ENCODE results near the gene WDR31. TPM values are rescaled to one million over a fixed set of nuclear protein-coding genes. Genes with fewer than 3 reads are reported as not detected.

WDR31 gene
- polyA plus RNA-seq, 4 donors: 0.45 to 2.5 (median 1.6) TPM; not detected in 1

GRCh38 chr9:113316030-113316429 is 24.0 kb downstream of the WDR31 start:
- FAIRE-seq: no peak
- Histone ChIP-seq H3K4me1 (ENCODE audit: control insufficient read depth in 3 of 3, insufficient read depth in 2 of 3, low read depth in 1 of 3, low read length in 2 of 3) (no peaks in the 10 kb centered on the region), H3K36me3 (ENCODE audit: control insufficient read depth in 3 of 3, insufficient read depth in 2 of 3, low read depth in 1 of 3, low read length in 3 of 3) (peaks cover 0 to 11% (median 0%) of the 10 kb centered on the region in 3 donors), H3K9me3 (ENCODE audit: control insufficient read depth in 2 of 2, insufficient read depth in 1 of 2, low read depth in 1 of 2, low read length in 1 of 2) (no peaks in the 10 kb centered on the region), H3K27me3 (ENCODE audit: control insufficient read depth in 3 of 3, insufficient read depth in 3 of 3, low read length in 3 of 3) (no peaks in the 10 kb centered on the region), H3K4me3 (ENCODE audit: low read depth in 1 of 3, low read length in 3 of 3) (no peak overlapping the region), H3K27ac (ENCODE audit: low read depth in 1 of 3, low read length in 2 of 3) (no peak overlapping the region)
- DNase-seq: no peak
- 91 to 93% (median 93%) methylated on average over 4 of the region's 4 CpGs for WGBS, 3 donors

DNA sequence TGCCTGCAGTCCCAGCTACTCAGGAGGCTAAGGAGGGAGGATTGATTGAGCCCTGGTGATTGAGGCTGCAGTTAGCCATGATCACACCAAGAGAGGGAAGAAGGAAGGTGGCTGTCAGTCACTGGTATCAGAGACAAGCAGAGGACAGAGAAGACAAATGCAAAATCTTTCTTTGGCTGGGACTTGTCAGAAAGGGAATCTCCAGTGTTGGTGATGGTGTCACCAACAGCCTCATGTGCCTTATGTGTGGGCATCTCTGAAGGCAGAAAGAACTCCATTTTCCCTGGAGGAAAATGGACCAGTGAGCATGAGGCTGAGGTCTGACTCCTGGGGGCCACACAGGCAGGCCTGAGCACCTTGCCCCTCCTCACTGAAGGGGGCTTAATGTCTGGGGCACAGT is 24.8 kb downstream of the WDR31 start:
- Histone ChIP-seq H3K36me3 (ENCODE audit: control insufficient read depth in 3 of 3, insufficient read depth in 2 of 3, low read depth in 1 of 3, low read length in 3 of 3) (peaks cover 0 to 10% (median 0%) of the 10 kb centered on the region in 3 donors), H3K9me3 (ENCODE audit: control insufficient read depth in 2 of 2, insufficient read depth in 1 of 2, low read depth in 1 of 2, low read length in 1 of 2) (no peaks in the 10 kb centered on the region), H3K27me3 (ENCODE audit: control insufficient read depth in 3 of 3, insufficient read depth in 3 of 3, low read length in 3 of 3) (no peaks in the 10 kb centered on the region), H3K4me3 (ENCODE audit: low read depth in 1 of 3, low read length in 3 of 3) (no peak overlapping the region), H3K27ac (ENCODE audit: low read depth in 1 of 3, low read length in 2 of 3) (no peak overlapping the region), H3K4me1 (ENCODE audit: control insufficient read depth in 3 of 3, insufficient read depth in 2 of 3, low read depth in 1 of 3, low read length in 2 of 3) (no peaks in the 10 kb centered on the region)
- DNase-seq (no peak), FAIRE-seq (no peak)

- H3K4me3 ChIP-seq (ENCODE audit: low read depth in 1 of 3, low read length in 3 of 3): no peak overlapping the region
Measured at GRCh38 chr9:113313261-113313660, 26.8 kb downstream of the WDR31 start.

GRCh38 chr9:113311961-113312360 is 28.1 kb downstream of the WDR31 start:
- no peak for DNase-seq

More at GRCh38 chr9:113313261-113313660, 26.8 kb downstream of the WDR31 start:
- FAIRE-seq (no peak), DNase-seq (no peak)
- Histone ChIP-seq H3K27me3 (ENCODE audit: control insufficient read depth in 3 of 3, insufficient read depth in 3 of 3, low read length in 3 of 3) (no peaks in the 10 kb centered on the region), H3K36me3 (ENCODE audit: control insufficient read depth in 3 of 3, insufficient read depth in 2 of 3, low read depth in 1 of 3, low read length in 3 of 3) (peaks cover 0 to 6% (median 0%) of the 10 kb centered on the region in 3 donors), H3K27ac (ENCODE audit: low read depth in 1 of 3, low read length in 2 of 3) (no peak overlapping the region), H3K9me3 (ENCODE audit: control insufficient read depth in 2 of 2, insufficient read depth in 1 of 2, low read depth in 1 of 2, low read length in 1 of 2) (no peaks in the 10 kb centered on the region), H3K4me1 (ENCODE audit: control insufficient read depth in 3 of 3, insufficient read depth in 2 of 3, low read depth in 1 of 3, low read length in 2 of 3) (no peaks in the 10 kb centered on the region)
- WGBS, 3 donors: 71 to 85% (median 79%) methylated on average over 5 of the region's 5 CpGs

DNA sequence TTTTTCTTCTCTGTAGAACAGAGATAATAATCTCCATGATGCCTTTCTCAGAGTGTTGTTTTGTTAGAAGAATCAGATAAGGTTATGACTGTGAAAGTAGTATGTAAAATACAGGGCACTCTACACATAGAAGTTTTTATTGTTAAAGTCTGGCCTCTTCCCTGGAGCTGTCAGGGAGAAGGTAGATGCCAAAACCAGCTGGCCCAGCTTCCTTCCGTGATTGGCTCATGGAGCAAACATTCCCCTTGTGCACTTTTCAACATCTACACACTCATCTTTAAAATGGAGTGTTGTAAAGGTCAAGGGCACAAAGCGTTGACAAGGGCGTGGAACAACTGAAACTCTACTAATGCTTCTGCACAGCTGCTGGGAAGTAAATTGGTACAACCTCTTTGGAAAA is 29.5 kb downstream of the WDR31 start:
- WGBS, 3 donors: 40 to 49% (median 45%) methylated on average over 3 of the region's 3 CpGs
- H3K36me3 ChIP-seq (ENCODE audit: control insufficient read depth in 3 of 3, insufficient read depth in 2 of 3, low read depth in 1 of 3, low read length in 3 of 3): no peaks in the 10 kb centered on the region
- no peaks in the 10 kb centered on the region for H3K27me3 ChIP-seq (ENCODE audit: control insufficient read depth in 3 of 3, insufficient read depth in 3 of 3, low read length in 3 of 3)
- FAIRE-seq: no peak
- no peak for DNase-seq
- no peaks in the 10 kb centered on the region for H3K4me1 ChIP-seq (ENCODE audit: control insufficient read depth in 3 of 3, insufficient read depth in 2 of 3, low read depth in 1 of 3, low read length in 2 of 3)
- no peaks in the 10 kb centered on the region for H3K9me3 ChIP-seq (ENCODE audit: control insufficient read depth in 2 of 2, insufficient read depth in 1 of 2, low read depth in 1 of 2, low read length in 1 of 2)
- no peak overlapping the region for H3K27ac ChIP-seq (ENCODE audit: low read depth in 1 of 3, low read length in 2 of 3)
- no peak overlapping the region for H3K4me3 ChIP-seq (ENCODE audit: low read depth in 1 of 3, low read length in 3 of 3)

More at GRCh38 chr9:113311961-113312360, 28.1 kb downstream of the WDR31 start:
- no peak overlapping the region for H3K4me3 ChIP-seq (ENCODE audit: low read depth in 1 of 3, low read length in 3 of 3)
- WGBS, 3 donors: 80 to 90% (median 90%) methylated on average over 3 of the region's 3 CpGs
- H3K27me3 ChIP-seq (ENCODE audit: control insufficient read depth in 3 of 3, insufficient read depth in 3 of 3, low read length in 3 of 3): no peaks in the 10 kb centered on the region
- no peak overlapping the region for H3K27ac ChIP-seq (ENCODE audit: low read depth in 1 of 3, low read length in 2 of 3)
- H3K4me1 ChIP-seq (ENCODE audit: control insufficient read depth in 3 of 3, insufficient read depth in 2 of 3, low read depth in 1 of 3, low read length in 2 of 3): no peaks in the 10 kb centered on the region
- peaks cover 0 to under 1% (median 0%) of the 10 kb centered on the region in 3 donors for H3K36me3 ChIP-seq (ENCODE audit: control insufficient read depth in 3 of 3, insufficient read depth in 2 of 3, low read depth in 1 of 3, low read length in 3 of 3)
- FAIRE-seq: no peak
- H3K9me3 ChIP-seq (ENCODE audit: control insufficient read depth in 2 of 2, insufficient read depth in 1 of 2, low read depth in 1 of 2, low read length in 1 of 2): no peaks in the 10 kb centered on the region

DNA sequence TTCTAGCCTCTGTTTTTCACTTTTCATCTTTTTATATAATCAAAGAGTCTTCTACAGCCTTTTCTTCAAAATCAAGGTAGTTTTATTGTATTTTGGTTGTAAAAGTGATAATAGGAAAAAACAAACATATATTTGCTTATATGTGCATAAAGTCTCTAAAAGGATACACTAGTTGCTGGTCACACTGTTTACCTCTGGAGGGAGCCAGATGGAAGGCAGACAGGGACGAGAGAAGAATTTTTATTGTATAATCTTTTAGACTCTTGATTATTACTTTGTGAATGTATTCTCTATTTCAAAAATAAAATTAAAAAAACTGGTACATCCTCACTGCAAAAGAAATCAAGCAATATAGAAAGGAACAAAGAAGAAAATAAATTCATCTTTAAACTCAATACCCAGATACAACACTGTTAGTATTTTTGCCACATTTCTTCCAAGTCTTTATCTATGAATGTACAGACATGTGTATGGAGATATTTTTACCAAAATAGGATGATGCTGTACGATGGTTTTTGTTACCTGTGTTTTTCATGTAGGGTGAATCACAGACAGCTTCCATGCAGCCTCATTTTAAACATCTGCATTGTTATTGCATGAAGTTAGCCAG is 30.8 kb downstream of the WDR31 start:
- no peaks in the 10 kb centered on the region for H3K36me3 ChIP-seq (ENCODE audit: control insufficient read depth in 3 of 3, insufficient read depth in 2 of 3, low read depth in 1 of 3, low read length in 3 of 3)
- 3 to 10% (median 8%) methylated on average over 2 of the region's 2 CpGs for WGBS, 3 donors

DNA sequence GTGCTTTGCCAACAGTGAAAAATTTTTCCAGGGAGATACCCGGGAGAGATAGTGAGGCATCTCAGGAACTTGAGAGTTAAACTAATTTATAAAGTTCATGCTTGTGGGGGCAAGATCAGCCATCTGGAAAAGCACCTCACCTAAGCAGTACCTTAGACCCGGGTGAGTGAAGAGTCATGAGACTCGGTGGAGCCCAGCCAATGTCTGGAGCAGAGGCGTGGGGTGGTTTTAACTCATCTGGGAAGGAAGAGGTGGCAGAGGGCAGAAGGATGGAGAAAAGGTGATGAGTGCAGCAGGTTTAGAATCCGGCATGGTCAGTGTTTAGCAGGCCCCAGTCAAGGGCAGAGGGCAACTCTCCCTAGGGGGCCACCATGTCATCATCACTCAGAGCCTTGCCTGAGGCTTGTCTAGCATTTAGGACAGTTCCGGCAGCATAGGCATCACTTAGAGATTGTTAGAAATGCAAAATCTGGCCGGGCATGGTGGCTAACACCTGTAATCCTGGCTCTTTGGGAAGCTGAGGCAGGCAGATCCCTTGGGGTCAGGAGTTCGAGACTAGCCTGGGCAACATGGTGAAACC is 32.6 kb downstream of the WDR31 start:
- H3K4me1 ChIP-seq (ENCODE audit: control insufficient read depth in 3 of 3, insufficient read depth in 2 of 3, low read depth in 1 of 3, low read length in 2 of 3): peaks cover 0 to 3% (median 0%) of the 10 kb centered on the region in 3 donors
- H3K27ac ChIP-seq (ENCODE audit: low read depth in 1 of 3, low read length in 2 of 3): no peak overlapping the region
- H3K9me3 ChIP-seq (ENCODE audit: control insufficient read depth in 2 of 2, insufficient read depth in 1 of 2, low read depth in 1 of 2, low read length in 1 of 2): no peaks in the 10 kb centered on the region
- FAIRE-seq: no peak
- DNase-seq: no peak
- WGBS, 3 donors: 66 to 70% (median 67%) methylated on average over 8 of the region's 8 CpGs
- H3K4me3 ChIP-seq (ENCODE audit: low read depth in 1 of 3, low read length in 3 of 3): no peak overlapping the region
- H3K27me3 ChIP-seq (ENCODE audit: control insufficient read depth in 3 of 3, insufficient read depth in 3 of 3, low read length in 3 of 3): no peaks in the 10 kb centered on the region
- H3K36me3 ChIP-seq (ENCODE audit: control insufficient read depth in 3 of 3, insufficient read depth in 2 of 3, low read depth in 1 of 3, low read length in 3 of 3): no peaks in the 10 kb centered on the region

More for the DNA sequence above, 30.8 kb downstream of the WDR31 start:
- H3K27me3 ChIP-seq (ENCODE audit: control insufficient read depth in 3 of 3, insufficient read depth in 3 of 3, low read length in 3 of 3): no peaks in the 10 kb centered on the region
- H3K4me1 ChIP-seq (ENCODE audit: control insufficient read depth in 3 of 3, insufficient read depth in 2 of 3, low read depth in 1 of 3, low read length in 2 of 3): no peaks in the 10 kb centered on the region
- no peak overlapping the region for H3K27ac ChIP-seq (ENCODE audit: low read depth in 1 of 3, low read length in 2 of 3)
- peak; percentile 23 for FAIRE-seq
- DNase-seq: peak; percentile 64 to 71
- H3K4me3 ChIP-seq (ENCODE audit: low read depth in 1 of 3, low read length in 3 of 3): no peak overlapping the region
- H3K9me3 ChIP-seq (ENCODE audit: control insufficient read depth in 2 of 2, insufficient read depth in 1 of 2, low read depth in 1 of 2, low read length in 1 of 2): no peaks in the 10 kb centered on the region

DNA sequence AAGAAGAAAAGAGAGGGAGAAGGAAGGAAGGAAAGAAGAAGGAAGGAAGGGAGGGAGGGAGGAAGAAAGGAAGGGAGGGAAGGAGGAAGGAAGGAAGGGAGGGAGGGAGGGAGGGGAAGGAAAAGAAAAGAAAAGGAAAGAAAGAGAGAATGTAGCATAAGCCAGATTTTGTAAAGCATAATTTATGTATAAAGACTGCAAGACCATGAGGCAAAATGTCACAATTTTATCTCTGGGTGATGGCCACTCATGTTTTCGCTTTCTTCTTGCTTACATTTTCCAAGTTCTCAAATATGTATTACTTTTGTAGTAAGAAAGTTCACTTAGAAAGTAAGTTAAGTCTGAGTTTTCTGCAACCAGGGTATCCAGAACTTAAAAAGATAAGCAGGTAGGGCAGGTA is 33.5 kb downstream of the WDR31 start:
- FAIRE-seq: no peak
- Histone ChIP-seq H3K27ac (ENCODE audit: low read depth in 1 of 3, low read length in 2 of 3) (no peak overlapping the region), H3K27me3 (ENCODE audit: control insufficient read depth in 3 of 3, insufficient read depth in 3 of 3, low read length in 3 of 3) (no peaks in the 10 kb centered on the region), H3K36me3 (ENCODE audit: control insufficient read depth in 3 of 3, insufficient read depth in 2 of 3, low read depth in 1 of 3, low read length in 3 of 3) (no peaks in the 10 kb centered on the region), H3K4me1 (ENCODE audit: control insufficient read depth in 3 of 3, insufficient read depth in 2 of 3, low read depth in 1 of 3, low read length in 2 of 3) (peaks cover 0 to 7% (median 0%) of the 10 kb centered on the region in 3 donors), H3K9me3 (ENCODE audit: control insufficient read depth in 2 of 2, insufficient read depth in 1 of 2, low read depth in 1 of 2, low read length in 1 of 2) (no peaks in the 10 kb centered on the region), H3K4me3 (ENCODE audit: low read depth in 1 of 3, low read length in 3 of 3) (no peak overlapping the region)
- DNase-seq: no peak
- 85 to 91% (median 88%) methylated on average over 1 of the region's 1 CpG for WGBS, 3 donors

All from small intestine (tissue), 7 donors.